IMR-90 (cell line): ENCODE measurements around the gene CHD2. TPM values are rescaled to one million over a fixed set of nuclear protein-coding genes. Genes with fewer than 3 reads are reported as not detected.

Source experiments
- ATAC-seq: fragments of 200-7000 bp; cut with Tn5 transposase; 2 replicates; pipeline ENCODE4 v1.9.1; 2020; ENCODE audit warnings: low read depth, mild to moderate bottlenecking, moderate library complexity
- BruUV-seq: library from RNA; stranded (reverse); fragments of 400-500 nt; replicated peaks from 2 replicates; lab custom pipeline; 2021; lab: Mats Ljungman, UMichigan
- CTCF ChIA-PET: fragments of 300-600 bp; formaldehyde crosslinking; extraction: SDS; loops from one replicate; lab custom pipeline; 2021; ENCODE audit warnings: antibody characterized with exemption; lab: Yijun Ruan, JAX
- POLR2A ChIA-PET: fragments of 300-600 bp; sonication (Branson Sonifier 250); formaldehyde crosslinking; loops from one replicate; lab custom pipeline; 2022; ENCODE audit warnings: antibody characterized with exemption; ENCODE audit not compliant: unreplicated experiment; lab: Charles Lee
- DNase-seq: peaks from one replicate; pipeline ENCODE4 v3.0.0; 2013
- H2AFZ ChIP-seq: replicated peaks from 2 replicates; pipeline ENCODE3; 2013; ENCODE audit warnings: low read length, mild to moderate bottlenecking; ENCODE audit not compliant: poor library complexity
- H2AK5ac ChIP-seq: 2 replicates; pipeline ENCODE4 v1.6.1; 2013; ENCODE audit warnings: low read depth, low read length, inconsistent platforms
- H2AK9ac ChIP-seq: replicated peaks from 2 replicates; pipeline ENCODE3; 2013; ENCODE audit warnings: mild to moderate bottlenecking, low read depth, low read length, moderate library complexity; ENCODE audit not compliant: poor library complexity
- H2BK120ac ChIP-seq: 2 replicates; pipeline ENCODE4 v1.6.1; 2013; ENCODE audit warnings: low read depth, low read length, inconsistent platforms
- H2BK15ac ChIP-seq: 3 replicates; pipeline ENCODE4 v1.6.1; 2013; ENCODE audit warnings: low read depth, low read length, inconsistent platforms
- H2BK20ac ChIP-seq: 2 replicates; pipeline ENCODE4 v1.6.1; 2013; ENCODE audit warnings: low read depth, mild to moderate bottlenecking, inconsistent platforms, low read length, moderate library complexity
- H2BK5ac ChIP-seq: 2 replicates; pipeline ENCODE4 v1.6.1; 2013; ENCODE audit warnings: mild to moderate bottlenecking, low read depth, low read length, inconsistent platforms; ENCODE audit not compliant: poor library complexity, severe bottlenecking
- H3K14ac ChIP-seq: replicated peaks from 2 replicates; pipeline ENCODE4 v1.6.1; 2013; ENCODE audit warnings: low read depth, low read length, inconsistent platforms
- H3K18ac ChIP-seq: 2 replicates; pipeline ENCODE4 v1.6.1; 2013; ENCODE audit warnings: low read depth, low read length, control low read depth
- H3K23ac ChIP-seq: 2 replicates; pipeline ENCODE4 v1.6.1; 2013; ENCODE audit warnings: low read depth, low read length, inconsistent platforms
- H3K27ac ChIP-seq: 2 replicates; pipeline ENCODE4 v1.5.1; 2013; ENCODE audit warnings: mild to moderate bottlenecking, control low read depth, low read length; ENCODE audit not compliant: insufficient read depth
- H3K27me3 ChIP-seq: 2 replicates; pipeline ENCODE4 v1.6.1; 2013; ENCODE audit warnings: low read length; ENCODE audit not compliant: control insufficient read depth, insufficient read depth
- H3K36me3 ChIP-seq: 2 replicates; pipeline ENCODE4 v1.6.1; 2013; ENCODE audit warnings: low read length, mixed read lengths; ENCODE audit not compliant: control insufficient read depth, insufficient read depth
- H3K4ac ChIP-seq: 2 replicates; pipeline ENCODE4 v1.6.1; 2013; ENCODE audit warnings: low read depth, low read length, inconsistent platforms
- H3K4me1 ChIP-seq: 2 replicates; pipeline ENCODE4 v1.6.1; 2013; ENCODE audit warnings: low read length, mixed read lengths; ENCODE audit not compliant: control insufficient read depth, insufficient read depth
- H3K4me2 ChIP-seq: 2 replicates; pipeline ENCODE4 v1.6.1; 2013; ENCODE audit warnings: low read depth, mild to moderate bottlenecking, control low read depth, low read length, moderate library complexity
- H3K4me3 ChIP-seq: 2 replicates; pipeline ENCODE4 v1.5.1; 2013; ENCODE audit warnings: low read depth, mild to moderate bottlenecking, control low read depth, low read length, moderate library complexity; ENCODE audit not compliant: insufficient read depth
- H3K56ac ChIP-seq: 2 replicates; pipeline ENCODE4 v1.6.1; 2013; ENCODE audit warnings: low read length, inconsistent platforms; ENCODE audit not compliant: insufficient read depth; ENCODE audit errors: extremely low read depth
- H3K79me1 ChIP-seq, 2 experiments: 2 replicates each; pipeline ENCODE4 v1.6.1; 2013; ENCODE audit warnings: low read length in 2 of 2, inconsistent platforms in 1 of 2, low read depth in 1 of 2
- H3K9ac ChIP-seq: 2 replicates; pipeline ENCODE4 v1.6.1; 2013; ENCODE audit warnings: low read depth, low read length, control low read depth
- H3K9me1 ChIP-seq: 2 replicates; pipeline ENCODE4 v1.6.1; 2013; ENCODE audit warnings: low read length, inconsistent platforms; ENCODE audit not compliant: insufficient read depth
- H3K9me3 ChIP-seq: 2 replicates; pipeline ENCODE4 v1.6.1; 2013; ENCODE audit warnings: low read length; ENCODE audit not compliant: control insufficient read depth, insufficient read depth
- H4K20me1 ChIP-seq: 2 replicates; pipeline ENCODE4 v1.6.1; 2013; ENCODE audit warnings: low read length, inconsistent platforms; ENCODE audit not compliant: insufficient read depth
- H4K5ac ChIP-seq: 2 replicates; pipeline ENCODE4 v1.6.1; 2013; ENCODE audit warnings: mild to moderate bottlenecking, low read depth, low read length, control low read depth
- H4K8ac ChIP-seq, 2 experiments: 2 replicates each; pipeline ENCODE4 v1.6.1; 2013; ENCODE audit warnings: low read depth in 2 of 2, low read length in 2 of 2, control low read depth in 1 of 2, inconsistent platforms in 1 of 2
- H4K91ac ChIP-seq: 2 replicates; pipeline ENCODE4 v1.6.1; 2013; ENCODE audit warnings: low read depth, low read length, inconsistent platforms; ENCODE audit not compliant: insufficient read depth
- CHD1 ChIP-seq: IDR thresholded peaks from 2 replicates; pipeline ENCODE4 v1.6.1; 2012; ENCODE audit warnings: low read depth, low read length, improper control_type of control experiment
- MAZ ChIP-seq: IDR thresholded peaks from 2 replicates; pipeline ENCODE4 v1.6.1; 2012; ENCODE audit warnings: low read depth, mild to moderate bottlenecking, low read length, improper control_type of control experiment, moderate library complexity, borderline replicate concordance
- MXI1 ChIP-seq: IDR thresholded peaks from 2 replicates; pipeline ENCODE4 v1.6.1; 2012; ENCODE audit warnings: low read depth, mild to moderate bottlenecking, low read length, moderate library complexity, borderline replicate concordance
- NFE2L2 ChIP-seq: fragments of 150-350 bp; IDR thresholded peaks from 2 replicates; pipeline ENCODE4 v1.6.1; 2016; ENCODE audit warnings: low read depth, mild to moderate bottlenecking, low read length
- RAD21 ChIP-seq: IDR thresholded peaks from 2 replicates; pipeline ENCODE4 v1.6.1; 2012; ENCODE audit warnings: low read length, improper control_type of control experiment
- RFX5 ChIP-seq: IDR thresholded peaks from 2 replicates; pipeline ENCODE4 v1.8.0; 2012; ENCODE audit warnings: low read depth, mild to moderate bottlenecking, low read length, moderate library complexity
- SMC3 ChIP-seq: fragments of 150-350 bp; IDR thresholded peaks from 2 replicates; pipeline ENCODE4 v1.6.1; 2016; ENCODE audit warnings: low read depth, mild to moderate bottlenecking, antibody characterized with exemption, low read length, moderate library complexity
- USF2 ChIP-seq: fragments of 150-350 bp; IDR thresholded peaks from 2 replicates; pipeline ENCODE4 v1.6.1; 2017; ENCODE audit warnings: mild to moderate bottlenecking, antibody characterized with exemption, low read length, low read depth
- WGBS, 2 experiments: methylation state at CpG; one replicate each; pipeline versions ENCODE4 v1.1.5 to v1.1.7; 2013; ENCODE audit warnings: missing lambda C conversion rate in 2 of 2; ENCODE audit not compliant: insufficient read length in 1 of 2; ENCODE audit errors: extremely low coverage in 2 of 2; 5-methylcytosine and 5-hydroxymethylcytosine counted together
- dilution Hi-C: fragments of 300-500 bp; cut with HindIII; formaldehyde crosslinking; loops from one replicate; pipeline ENCODE4 v1.14.3; 2018; ENCODE audit warnings: low sequenced_read_pairs; ENCODE audit not compliant: unreplicated experiment
- in situ Hi-C: fragments of 300-500 bp; cut with MboI; formaldehyde crosslinking; loops from 3 replicates; pipeline ENCODE4 v1.14.3; 2019; ENCODE audit warnings: low sequenced_read_pairs, inconsistent platforms, mixed read lengths
- intact Hi-C: fragments of 100-400 bp; cut with micrococcal nuclease; formaldehyde crosslinking; loops from 2 replicates; pipeline ENCODE4 v1.10.0; 2022
- polyA plus RNA-seq, 3 experiments: library from polyadenylated mRNA; depleted of rRNA; stranded (reverse); fragments of >200 nt; gene quantifications; 2 replicates each; pipeline ENCODE4 v1.2.3, GENCODE V29; 2012; ENCODE audit warnings: low replicate concordance in 1 of 3
- total RNA-seq: library from RNA; depleted of rRNA; stranded (reverse); fragments of >200 nt; gene quantifications from 2 replicates; pipeline ENCODE4 v1.2.3, GENCODE V29; 2012

Gene CHD2
- total and polyA plus RNA-seq, 2 of the 4 experiments (the other 2 are of a cell fraction), result 44.9 to 64.7 TPM

- dilution Hi-C loops, result no loop called here
- no peak overlapping the region for H2AK5ac ChIP-seq
- no peak overlapping the region for H4K8ac ChIP-seq
- peaks cover 3% of the 10 kb centered on the region; the same call in 1 of the 2 replicates for H3K4me1 ChIP-seq
- H3K4ac ChIP-seq, result no peak overlapping the region
- WGBS, 2 experiments, result no CpG with 5 or more reads among the region's 1 CpG
- no peak overlapping the region for H3K56ac ChIP-seq
- H3K27ac ChIP-seq, result peak overlapping the region; percentile 30; the same call in 1 of the 2 replicates
- H3K9me3 ChIP-seq, result no peaks in the 10 kb centered on the region
- H3K23ac ChIP-seq, result no peak overlapping the region
- no peak overlapping the region for H3K4me3 ChIP-seq
- H3K36me3 ChIP-seq, result peaks cover 51% of the 10 kb centered on the region
- H3K9ac ChIP-seq, result no peak overlapping the region
- in situ Hi-C loops, result no loop called here
- H3K18ac ChIP-seq, result peak overlapping the region; percentile 12; the same call in 1 of the 2 replicates
- H2AFZ ChIP-seq, result no peak overlapping the region
- H4K20me1 ChIP-seq, result peaks cover 5% of the 10 kb centered on the region; the same call in 1 of the 2 replicates
- H3K27me3 ChIP-seq, result no peaks in the 10 kb centered on the region
- DNase-seq (no peak), ATAC-seq (no peak)
- H3K4me2 ChIP-seq, result no peak overlapping the region
- H4K91ac ChIP-seq, result no peak overlapping the region
- intact Hi-C loops, result loop anchor here (5.0 kb wide), 1 partner anchor 174 kb away; no protein-coding TSS in a partner anchor
- no peak overlapping the region for H2BK15ac ChIP-seq
- no peak overlapping the region for H2BK20ac ChIP-seq
- H2BK5ac ChIP-seq, result peak overlapping the region; percentile 81
- H2AK9ac ChIP-seq, result no peak overlapping the region
- peaks cover 2% of the 10 kb centered on the region; the same call in 1 of the 2 replicates for H3K9me1 ChIP-seq
- peak overlapping the region; percentile 45; the same call in 1 of the 2 replicates for H4K5ac ChIP-seq
- peaks cover 26 to 55% of the 10 kb centered on the region in 2 experiments for H3K79me1 ChIP-seq
- CTCF ChIA-PET, result no interaction called here
- H3K14ac ChIP-seq, result 0 out of 2 replicates have a peak overlapping the region, but pooled peaks have one; percentile 49
- H2BK120ac ChIP-seq, result no peak overlapping the region
- TF ChIP-seq RFX5 (no peak), RAD21 (no peak), USF2 (no peak), CHD1 (no peak), MXI1 (no peak), MAZ (no peak), NFE2L2 (no peak), SMC3 (no peak)
- POLR2A ChIA-PET, result interaction anchor here (0.6 kb wide), 1 partner anchor 172 kb away, joined by 3 read pairs; no protein-coding TSS in a partner anchor
- BruUV-seq, result no TSS peak
Observed at GRCh38 chr15:92971081-92971480, 71.0 kb downstream of the CHD2 start.
